ENCODE results near the gene GLIPR2.

DNA sequence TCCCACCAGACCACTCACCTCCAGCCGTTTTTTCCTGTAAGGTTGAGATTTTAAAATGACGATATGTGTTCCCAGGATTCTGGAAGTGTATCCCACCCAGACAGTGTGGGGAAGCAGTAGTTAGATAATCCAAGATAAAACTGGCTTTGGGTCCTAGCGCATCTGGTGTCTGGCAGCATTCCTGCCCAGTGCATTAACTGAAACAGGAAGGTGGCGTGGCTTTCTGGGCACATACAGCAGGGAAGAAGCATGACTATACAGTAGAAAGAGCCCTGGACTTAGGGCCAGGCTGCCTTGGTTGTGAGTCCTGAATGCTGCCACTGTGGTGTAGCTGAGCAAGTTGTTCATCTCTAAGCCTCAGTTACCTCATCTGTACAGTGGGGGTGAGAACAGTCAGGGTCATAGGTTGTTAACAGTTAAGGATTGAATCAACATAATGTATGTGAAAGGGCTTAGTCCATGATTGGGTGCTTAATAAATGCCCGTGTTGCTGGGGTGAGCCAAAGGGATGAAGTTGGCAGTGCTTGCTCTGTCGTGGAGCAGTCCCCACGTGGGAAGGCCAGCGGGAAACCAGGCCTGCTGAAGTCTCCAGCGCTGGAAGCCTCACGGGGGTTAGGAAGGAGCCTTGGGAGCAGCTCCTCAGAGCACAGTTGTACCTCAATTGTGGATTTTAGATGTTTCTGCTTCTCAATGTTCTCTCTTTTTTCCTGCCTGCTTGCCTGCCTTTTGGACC, 72.2 kb downstream of the GLIPR2 start:
- no peak for TF ChIP-seq POLR2AphosphoS5 (IDR thresholded peaks at IDR 0.05; ENCODE audit: low read depth, low read length)
- no peak for TF ChIP-seq POLR2A (IDR thresholded peaks at IDR 0.05; ENCODE audit: low read depth, low read length)
- no peak for TF ChIP-seq TAF1 (IDR thresholded peaks at IDR 0.05; ENCODE audit: borderline replicate concordance, low read depth, low read length)

Data from GM12892 (cell line).